PC-9 (cell line): ENCODE data around the gene NBPF11. TPM values are rescaled to one million over a fixed set of nuclear protein-coding genes. Genes with fewer than 3 reads are reported as not detected.
A peak's percentile ranks its signal among the peaks of the same experiment; 100 is the strongest.
"Not testable (repeated sequence)": the region's sequence is repeated elsewhere in the genome, so short reads cannot be mapped to it uniquely, and the experiment has no call there.

Experiments used
- BruUV-seq: library from RNA; stranded (reverse); fragments of 400-500 nt; replicated peaks from 2 replicates; lab custom pipeline; 2021; lab: Mats Ljungman, UMichigan
- CTCF ChIA-PET: fragments of 300-600 bp; sonication (Branson Sonifier 250); formaldehyde crosslinking; loops from one replicate; lab custom pipeline; 2022; ENCODE audit warnings: antibody characterized with exemption; lab: Charles Lee
- POLR2A ChIA-PET: fragments of 300-600 bp; sonication (Branson Sonifier 250); formaldehyde crosslinking; loops from one replicate; lab custom pipeline; 2022; ENCODE audit warnings: antibody characterized with exemption; ENCODE audit not compliant: unreplicated experiment; lab: Charles Lee
- DNase-seq, 2 experiments: peaks; one replicate each; pipeline versions ENCODE4 v3.0.0 to v3.0.0-alpha.2; 2015 to 2022; ENCODE audit warnings: mixed read lengths in 1 of 2
- H2AFZ ChIP-seq: fragments of 200-600 bp; sonication (generic); 2 replicates; pipeline ENCODE4 v1.8.1; 2017; ENCODE audit warnings: antibody characterized with exemption
- H3F3A ChIP-seq: fragments of 200-600 bp; sonication (generic); 2 replicates; pipeline ENCODE4 v1.8.1; 2017; ENCODE audit warnings: antibody characterized with exemption, mild to moderate bottlenecking, low read depth; ENCODE audit not compliant: insufficient read depth
- H3K27ac ChIP-seq: fragments of 200-600 bp; sonication (generic); 2 replicates; pipeline ENCODE4 v1.6.1; 2016; ENCODE audit warnings: mixed run types
- H3K27me3 ChIP-seq: fragments of 200-600 bp; sonication (generic); 2 replicates; pipeline ENCODE4 v1.6.1; 2016; ENCODE audit warnings: low read depth, mixed run types; ENCODE audit not compliant: insufficient read depth
- H3K36me3 ChIP-seq: fragments of 200-600 bp; sonication (generic); 2 replicates; pipeline ENCODE4 v1.6.1; 2016; ENCODE audit warnings: low read depth, mixed run types
- H3K4me1 ChIP-seq: fragments of 200-600 bp; sonication (generic); replicated peaks from 2 replicates; pipeline ENCODE4 v1.6.1; 2016; ENCODE audit warnings: mixed run types; ENCODE audit not compliant: insufficient read depth
- H3K4me2 ChIP-seq: fragments of 200-600 bp; sonication (generic); 2 replicates; pipeline ENCODE4 v1.6.1; 2017; ENCODE audit warnings: mixed run types
- H3K4me3 ChIP-seq: fragments of 200-600 bp; sonication (generic); 2 replicates; pipeline ENCODE4 v1.6.1; 2016; ENCODE audit warnings: mixed run types
- H3K79me2 ChIP-seq: fragments of 200-600 bp; sonication (generic); 2 replicates; pipeline ENCODE4 v1.6.1; 2017; ENCODE audit warnings: low read depth, mixed run types
- H3K9me2 ChIP-seq: fragments of 200-600 bp; sonication (generic); 2 replicates; pipeline ENCODE4 v1.8.1; 2017; ENCODE audit warnings: mild to moderate bottlenecking; ENCODE audit not compliant: insufficient read depth
- H3K9me3 ChIP-seq: fragments of 200-600 bp; sonication (generic); 2 replicates; pipeline ENCODE4 v1.8.1; 2016; ENCODE audit warnings: low read depth; ENCODE audit not compliant: insufficient read depth
- H4K20me1 ChIP-seq: fragments of 200-600 bp; sonication (generic); 2 replicates; pipeline ENCODE4 v1.8.1; 2017; ENCODE audit not compliant: insufficient read depth
- CTCF ChIP-seq: fragments of 200-600 bp; sonication (generic); conservative IDR thresholded peaks from 2 replicates; pipeline ENCODE4 v1.6.1; 2017; ENCODE audit warnings: mixed run types, antibody characterized with exemption, mild to moderate bottlenecking, moderate library complexity
- EZH2 ChIP-seq: fragments of 200-600 bp; sonication (generic); IDR thresholded peaks from 2 replicates; pipeline ENCODE4 v1.8.0; 2017; ENCODE audit warnings: antibody characterized with exemption, low read depth
- intact Hi-C: fragments of 100-400 bp; cut with micrococcal nuclease; formaldehyde crosslinking; loops from one replicate; pipeline ENCODE4 v1.10.0; 2022; ENCODE audit not compliant: unreplicated experiment
- total RNA-seq: library from RNA; stranded (reverse); gene quantifications from 2 replicates; pipeline ENCODE4 v1.2.3, GENCODE V29; 2021

The NBPF11 gene
- total RNA-seq, 1 experiment from 2014 or later, result 15.3 TPM

DNA sequence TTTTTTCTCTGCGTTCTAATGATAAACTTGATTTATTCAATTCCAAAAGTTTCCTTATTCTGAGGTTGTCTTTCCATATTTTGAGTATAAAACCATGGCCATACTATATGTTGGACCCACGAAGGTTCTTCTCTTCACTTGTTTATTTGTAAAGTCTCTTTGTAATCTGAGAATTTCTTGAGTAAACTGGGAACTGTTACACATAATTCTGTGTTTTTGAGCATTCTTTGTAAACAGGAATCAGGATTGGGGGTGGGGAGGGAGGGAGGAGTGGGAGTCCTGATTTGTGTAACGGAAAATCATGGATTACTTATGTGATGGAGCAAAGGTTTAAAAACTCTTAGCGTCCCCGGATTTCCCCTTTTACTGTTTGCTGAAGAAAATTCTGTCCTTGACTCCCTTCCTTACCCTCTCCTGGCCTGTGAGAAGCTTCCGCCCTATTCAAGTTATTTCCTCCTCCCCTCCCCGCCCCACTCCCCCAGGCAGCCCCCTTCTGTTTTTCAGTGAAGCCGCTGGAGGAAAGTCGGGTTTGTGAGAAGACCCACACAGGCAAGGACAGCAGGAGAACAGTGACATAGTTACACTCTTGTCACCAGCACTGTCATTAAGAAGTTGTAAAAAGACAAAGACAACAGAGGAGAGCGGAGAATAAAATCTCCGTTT is 6.4 kb upstream of the NBPF11 start:
- Histone ChIP-seq H3F3A (no peaks in the 10 kb centered on the region), H3K4me2 (no peak overlapping the region), H3K27me3 (0 out of 2 replicates have a peak, but pooled peaks cover 3% of the 10 kb centered on the region), H3K4me1 (peaks cover 7% of the 10 kb centered on the region; the same call in 1 of the 2 replicates), H3K79me2 (no peaks in the 10 kb centered on the region), H3K9me2 (no peaks in the 10 kb centered on the region), H3K27ac (no peak overlapping the region), H3K36me3 (no peaks in the 10 kb centered on the region), H3K9me3 (no peaks in the 10 kb centered on the region), H4K20me1 (no peaks in the 10 kb centered on the region), H3K4me3 (no peak overlapping the region), H2AFZ (no peak overlapping the region)
- no TSS peak for BruUV-seq
- DNase-seq, result no peak
- TF ChIP-seq CTCF (no peak), EZH2 (no peak)
- ChIA-PET POLR2A (no interaction called here), CTCF (no interaction called here)
- intact Hi-C loops, result no loop called here

GRCh38 chr1:148157803-148158202 is 5.7 kb upstream of the NBPF11 start:
- intact Hi-C loops, H3K4me2 ChIP-seq, H3K4me1 ChIP-seq, POLR2A ChIA-PET, H3F3A ChIP-seq, H3K9me3 ChIP-seq, BruUV-seq, H3K27me3 ChIP-seq, H2AFZ ChIP-seq, CTCF ChIA-PET, H3K27ac ChIP-seq, H3K79me2 ChIP-seq, H4K20me1 ChIP-seq, H3K4me3 ChIP-seq, DNase-seq, H3K9me2 ChIP-seq, H3K36me3 ChIP-seq: not testable (repeated sequence)

DNA sequence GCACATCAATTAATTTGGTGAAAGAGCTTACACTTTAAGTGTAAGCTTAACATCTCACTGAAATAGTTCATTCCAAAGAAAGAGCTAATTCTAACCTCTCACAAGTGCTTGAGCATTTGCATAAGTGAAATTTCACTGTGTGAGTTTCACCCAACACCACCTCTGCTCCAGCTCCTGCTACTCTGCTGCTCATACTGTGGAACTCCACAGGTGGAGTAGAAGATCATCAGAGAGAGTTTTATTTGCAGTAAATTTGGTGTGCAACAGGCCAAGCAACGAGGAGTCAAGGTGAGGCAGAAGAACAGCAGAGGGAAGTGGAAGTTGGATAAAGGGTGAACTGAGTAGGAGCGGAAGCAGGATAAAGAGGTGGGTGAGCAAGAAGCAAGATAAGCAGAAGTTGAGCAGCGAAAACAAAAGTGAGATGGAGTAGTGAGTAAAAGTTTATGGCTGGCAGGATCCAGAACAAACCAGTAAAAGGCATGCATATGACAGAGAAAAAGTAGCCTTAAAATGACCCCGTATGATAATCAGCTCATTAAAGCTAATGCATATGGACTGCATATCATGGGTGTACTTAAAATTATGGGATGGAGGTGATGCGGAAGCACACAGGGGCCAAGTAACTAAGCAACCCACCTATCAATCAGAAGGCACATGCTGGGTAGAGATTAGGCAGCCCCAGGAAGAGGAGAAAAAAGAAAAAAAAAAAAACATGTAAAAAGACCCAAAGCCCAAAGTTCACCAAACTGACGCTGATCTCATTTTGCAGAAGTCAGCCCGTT is 3.6 kb upstream of the NBPF11 start:
- H2AFZ ChIP-seq, H3K27ac ChIP-seq, CTCF ChIA-PET, BruUV-seq, H3K79me2 ChIP-seq, H3K9me2 ChIP-seq, H3K27me3 ChIP-seq, H3K4me2 ChIP-seq, H3K9me3 ChIP-seq, H3F3A ChIP-seq, H4K20me1 ChIP-seq, H3K4me1 ChIP-seq, DNase-seq, intact Hi-C loops, H3K36me3 ChIP-seq, H3K4me3 ChIP-seq, POLR2A ChIA-PET: not testable (repeated sequence)

DNA sequence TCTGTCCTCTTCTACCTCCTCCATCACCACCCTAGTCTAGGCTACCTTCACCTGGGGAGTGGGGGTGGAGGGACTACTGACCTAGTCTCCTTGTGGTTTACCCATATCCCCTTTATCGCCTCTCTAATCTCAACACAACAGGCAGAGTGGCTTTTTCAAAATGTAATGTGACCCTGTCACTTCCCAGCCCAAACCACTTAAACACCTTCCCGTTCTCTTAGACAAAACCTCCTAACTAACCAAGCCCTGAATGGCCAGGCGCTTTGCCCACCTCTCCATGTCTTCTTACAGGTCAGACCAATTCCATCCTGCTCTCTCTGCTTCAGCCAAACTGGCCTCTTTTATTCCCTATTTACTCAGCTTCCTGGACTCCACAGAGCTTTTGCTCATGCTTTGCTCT is 714 bp upstream of the NBPF11 start:
- H3K9me2 ChIP-seq, H3K27me3 ChIP-seq, H3K4me1 ChIP-seq, CTCF ChIA-PET, H3K4me3 ChIP-seq, H3K36me3 ChIP-seq, H4K20me1 ChIP-seq, POLR2A ChIA-PET, H3K9me3 ChIP-seq, DNase-seq, intact Hi-C loops, H3F3A ChIP-seq, BruUV-seq, H2AFZ ChIP-seq, H3K27ac ChIP-seq: not testable (repeated sequence)
- peaks cover 17% of the 10 kb centered on the region for H3K79me2 ChIP-seq
- H3K4me2 ChIP-seq, result peak overlapping the region; percentile 97; the same call in 1 of the 2 replicates

- peak overlapping the region; percentile 80 for H3K4me3 ChIP-seq
- intact Hi-C loops, H3K27me3 ChIP-seq, BruUV-seq, H4K20me1 ChIP-seq, H3K9me2 ChIP-seq, H3K36me3 ChIP-seq, H3K9me3 ChIP-seq, H3K27ac ChIP-seq, H3F3A ChIP-seq, CTCF ChIA-PET, H3K4me1 ChIP-seq: not testable (repeated sequence)
- peak overlapping the region; percentile 97 for H3K4me2 ChIP-seq
- peak overlapping the region; percentile 82 for H2AFZ ChIP-seq
- peak in 1 of 2 experiments; percentile 47 for DNase-seq
- POLR2A ChIA-PET, result interaction anchor here (0.6 kb wide), 2 partner anchors 181 to 436 kb away, joined by 5 to 6 read pairs; no protein-coding TSS in a partner anchor
- H3K79me2 ChIP-seq, result peaks cover 17% of the 10 kb centered on the region
Measured at GRCh38 chr1:148151371-148151819, 686 bp downstream of the NBPF11 start.

- POLR2A ChIA-PET, result interaction anchor here (0.6 kb wide), 1 partner anchor 181 kb away, joined by 5 read pairs; no protein-coding TSS in a partner anchor
- intact Hi-C loops, H3K27me3 ChIP-seq, H3F3A ChIP-seq, H3K36me3 ChIP-seq, H3K27ac ChIP-seq, DNase-seq, H4K20me1 ChIP-seq, H3K9me2 ChIP-seq, H3K4me1 ChIP-seq, CTCF ChIA-PET, H2AFZ ChIP-seq, H3K9me3 ChIP-seq: not testable (repeated sequence)
- Histone ChIP-seq H3K79me2 (peaks cover 17% of the 10 kb centered on the region), H3K4me2 (peak overlapping the region; percentile 97), H3K4me3 (peak overlapping the region; percentile 80)
- BruUV-seq, result TSS peak; percentile 56
Measured at GRCh38 chr1:148150945-148151344, 1.1 kb downstream of the NBPF11 start.
